IPS DF 19.7 (cell line): Measurements from ENCODE around the gene CAMKMT.
"Not testable (repeated sequence)": the region's sequence is repeated elsewhere in the genome, so short reads cannot be mapped to it uniquely, and the experiment has no call there.

Experiments used
- DNase-seq: peaks from one replicate; pipeline ENCODE4 v3.0.0-alpha.2; 2013; ENCODE audit warnings: low read depth, low spot score

The CAMKMT gene

DNA sequence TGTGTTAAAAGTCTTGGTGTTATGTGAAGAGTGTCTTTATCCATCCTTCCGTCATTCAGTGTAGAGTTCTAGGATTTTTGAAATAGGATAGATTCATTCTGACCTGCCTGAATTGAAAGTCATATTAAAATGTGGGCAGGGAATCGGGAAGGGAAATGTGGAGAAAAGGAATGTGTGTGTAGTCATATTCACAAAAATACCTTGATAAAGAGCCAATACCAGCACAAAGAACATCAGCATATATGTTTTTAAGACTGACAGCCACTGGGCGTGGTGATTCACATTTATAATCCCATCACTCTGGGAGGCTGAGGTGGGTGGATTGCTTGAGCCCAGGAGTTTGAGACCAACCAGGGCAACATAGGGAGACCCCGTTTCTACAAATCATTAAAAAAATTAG is 188.1 kb downstream of the CAMKMT start:
- no peak for DNase-seq

DNA sequence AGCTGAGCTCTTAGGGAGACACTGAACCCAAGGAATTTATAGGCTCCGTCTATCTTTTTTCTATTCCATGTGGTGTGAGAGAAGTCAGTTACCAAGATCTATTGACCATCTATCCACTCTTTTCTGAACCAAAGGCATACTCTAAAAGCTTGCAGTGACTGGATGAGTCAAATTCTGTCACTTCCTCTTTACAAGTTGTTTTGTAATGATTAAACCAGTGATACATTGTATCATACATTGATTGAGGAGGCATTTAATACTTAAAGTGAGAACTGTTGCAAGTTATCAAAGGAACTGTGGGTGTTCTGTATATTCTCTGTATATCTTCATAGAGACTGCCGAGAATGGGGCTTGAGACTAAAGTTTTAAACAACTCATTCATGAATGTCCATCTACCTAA is 188.8 kb downstream of the CAMKMT start:
- no peak for DNase-seq

DNA sequence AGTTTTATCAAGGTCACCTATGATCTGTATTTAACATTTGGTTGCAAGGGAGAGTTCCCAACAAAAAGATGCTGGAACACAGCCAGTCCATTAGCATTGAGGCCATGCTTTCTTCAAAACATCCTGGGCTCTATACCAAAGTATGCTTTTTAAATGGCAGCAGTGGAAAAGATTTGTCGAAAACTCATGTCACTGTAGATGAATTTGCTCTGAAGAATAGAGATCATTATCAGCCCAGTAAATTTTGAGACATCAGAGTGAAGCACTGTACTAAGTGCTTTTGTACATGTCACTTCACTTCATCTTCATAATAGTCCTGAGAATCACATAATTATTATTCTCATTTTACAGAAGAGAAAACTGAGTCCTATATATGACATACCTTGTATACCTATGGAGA is 189.8 kb downstream of the CAMKMT start:
- no peak for DNase-seq

DNA sequence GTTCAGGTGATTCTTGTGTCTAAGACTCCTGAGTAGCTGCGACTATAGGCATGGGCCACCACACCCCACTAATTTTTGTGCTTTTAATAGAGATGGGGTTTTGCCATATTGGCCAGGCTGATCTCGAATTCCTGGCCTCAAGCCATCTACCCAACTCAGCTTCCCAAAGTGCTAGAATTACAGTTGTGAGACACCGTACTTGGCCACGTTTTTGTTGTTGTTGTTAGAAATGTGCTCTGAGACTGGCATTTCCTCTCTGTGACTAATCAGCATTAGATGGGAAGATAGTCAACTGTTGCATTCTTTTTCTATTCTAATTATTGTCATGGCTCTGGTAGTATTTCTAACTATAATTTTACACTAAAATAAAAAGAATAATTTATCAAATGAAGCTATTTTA is 191.7 kb downstream of the CAMKMT start:
- DNase-seq: no peak

DNA sequence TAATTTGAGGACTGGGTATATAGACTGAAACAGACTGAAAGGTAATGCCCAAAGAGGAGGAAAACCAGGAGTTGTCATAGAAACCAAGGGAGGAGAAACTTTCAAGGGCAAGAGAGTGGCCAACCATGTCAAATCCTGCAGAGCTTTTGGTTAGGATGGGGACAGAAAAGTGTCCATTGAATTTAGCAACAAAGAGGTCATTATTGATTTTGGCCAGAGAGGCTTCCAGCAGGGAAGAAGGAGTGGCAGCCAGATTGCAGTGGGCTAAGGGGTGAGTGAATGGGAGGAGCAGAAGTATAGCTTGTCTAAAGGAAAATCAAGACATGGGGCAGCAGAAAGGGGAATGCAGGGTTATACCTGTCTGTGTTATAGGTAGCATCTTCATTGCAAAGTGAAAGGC is 194.0 kb downstream of the CAMKMT start:
- no peak for DNase-seq

DNA sequence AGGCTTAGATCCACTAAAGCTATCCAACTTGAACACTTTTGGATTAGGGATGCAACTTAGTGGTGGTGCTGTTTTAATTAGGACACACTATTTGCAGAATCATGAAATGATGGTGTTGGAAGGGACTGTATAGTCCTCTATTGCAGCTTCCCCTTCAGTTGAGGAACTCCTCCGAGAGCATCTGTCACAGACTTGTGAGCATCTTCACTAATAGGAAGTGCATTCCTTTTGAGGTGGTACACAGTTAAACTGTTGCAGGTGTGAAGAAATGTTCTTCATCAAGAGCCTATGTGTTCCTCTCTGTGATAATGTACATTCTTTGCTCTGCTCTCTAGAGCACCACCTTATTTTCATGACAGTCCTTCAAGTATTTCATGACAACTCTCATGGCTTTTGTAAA is 197.4 kb downstream of the CAMKMT start:
- DNase-seq: no peak

DNA sequence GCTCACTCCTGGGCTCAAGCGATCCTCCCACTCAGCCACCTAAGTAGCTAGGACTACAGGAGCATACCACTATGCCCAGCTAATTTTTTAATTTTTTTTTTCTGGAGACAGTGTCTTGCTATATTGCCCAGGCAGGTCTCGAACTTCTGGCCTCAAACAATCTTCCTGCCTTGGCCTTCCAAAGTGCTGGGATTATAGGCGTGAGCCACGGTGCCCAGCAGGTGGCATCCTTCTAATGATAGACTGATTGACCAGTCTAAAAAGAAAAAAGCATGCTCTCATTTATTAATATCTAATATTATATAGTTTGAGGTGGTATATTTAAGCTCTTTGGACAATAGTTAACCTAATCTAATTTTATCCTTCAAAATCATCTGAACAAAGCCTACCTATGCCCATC is 198.6 kb downstream of the CAMKMT start:
- no peak for DNase-seq

DNA sequence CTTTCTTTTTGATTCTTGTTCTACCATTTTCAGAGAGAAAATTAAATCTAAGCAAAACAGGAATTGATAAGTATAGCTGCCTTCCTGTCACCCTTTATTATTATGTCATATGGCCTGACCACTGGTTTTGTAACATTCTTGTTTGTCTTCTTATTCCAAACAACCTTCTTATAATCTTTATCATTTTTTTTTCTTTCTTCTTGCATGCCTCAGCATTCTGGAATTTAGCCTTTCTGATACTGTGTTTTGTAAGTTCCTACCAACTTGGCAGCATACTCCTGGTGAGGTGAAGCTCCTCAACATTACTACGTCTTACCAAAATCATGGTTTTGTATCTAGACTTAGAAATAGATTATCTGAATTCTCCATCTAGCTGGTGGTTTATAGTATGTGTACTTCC is 199.2 kb downstream of the CAMKMT start:
- DNase-seq: no peak

DNA sequence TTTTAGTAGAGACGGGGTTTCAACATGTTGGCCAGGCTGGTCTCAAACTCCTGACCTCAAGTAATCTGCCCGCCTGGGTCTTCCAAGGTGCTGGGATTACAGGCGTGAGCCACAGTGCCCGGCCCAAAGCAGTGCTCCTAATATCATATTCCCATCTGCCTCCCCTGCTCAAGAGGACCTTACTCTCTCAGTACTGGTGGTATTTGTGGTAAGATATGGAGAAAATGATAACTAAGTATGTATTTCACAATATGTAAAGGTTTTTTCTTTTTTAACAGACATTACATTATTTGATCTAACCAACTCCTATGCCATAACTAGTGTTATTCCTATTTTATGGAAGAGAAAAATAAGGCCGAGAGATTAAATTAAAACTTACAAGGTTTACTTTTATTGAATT is 201.0 kb downstream of the CAMKMT start:
- no peak for DNase-seq

DNA sequence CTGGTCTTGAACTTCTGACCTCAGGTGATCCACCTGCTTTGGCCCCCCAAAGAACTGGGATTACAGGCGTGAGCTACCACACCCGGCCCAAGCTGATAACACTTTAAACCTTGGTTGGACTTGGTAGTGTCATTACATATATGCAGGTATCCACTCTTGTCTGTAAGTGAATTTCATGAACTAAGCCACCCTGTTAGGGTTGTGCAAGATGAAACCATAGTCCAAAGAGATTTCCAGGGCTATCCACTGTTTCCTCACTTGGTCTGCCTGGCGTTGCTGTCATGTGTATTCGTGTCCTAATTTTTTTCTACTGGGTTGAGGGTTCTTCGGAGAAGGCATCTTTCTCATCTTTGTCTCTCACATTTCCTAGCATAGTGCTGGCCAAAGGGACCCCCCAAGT is 203.0 kb downstream of the CAMKMT start:
- DNase-seq: no peak

DNA sequence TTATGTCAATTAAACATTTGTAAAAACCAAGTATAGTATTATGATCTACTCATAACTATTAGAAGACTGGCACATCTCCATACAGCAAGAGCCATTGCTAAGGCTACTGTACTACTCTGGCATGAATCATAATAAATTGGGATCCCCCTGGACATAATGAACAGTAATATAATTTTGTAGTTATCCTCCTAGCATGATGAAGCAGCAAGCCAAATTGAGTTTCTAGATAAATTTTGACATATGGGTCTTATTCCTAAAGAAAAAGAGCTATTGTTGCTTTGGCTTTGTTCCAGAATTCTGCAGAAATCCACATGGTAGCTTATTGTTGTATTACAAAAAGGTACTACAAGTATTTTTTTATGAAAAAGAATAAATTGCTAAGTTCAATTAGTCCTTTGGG is 204.3 kb downstream of the CAMKMT start:
- DNase-seq: no peak

DNA sequence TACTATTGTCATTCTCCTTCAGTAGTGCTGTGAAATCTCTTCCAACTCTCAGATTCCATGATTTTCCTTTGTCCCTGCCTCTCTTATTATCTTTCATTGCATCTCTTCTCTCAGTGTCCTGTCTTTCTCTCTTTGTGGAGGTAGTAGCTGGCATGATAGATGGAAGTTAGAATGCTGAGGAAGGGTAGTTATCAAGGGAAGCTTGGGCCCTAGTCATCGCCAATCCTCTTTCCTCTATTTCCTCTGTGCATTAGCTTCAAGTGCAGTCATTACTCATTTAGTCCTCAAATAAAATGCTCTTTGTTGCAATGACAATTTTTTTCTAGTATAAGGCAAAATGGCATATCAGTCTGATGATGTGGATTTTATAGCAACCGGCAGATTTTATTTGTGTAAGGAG is 207.7 kb downstream of the CAMKMT start:
- no peak for DNase-seq

DNA sequence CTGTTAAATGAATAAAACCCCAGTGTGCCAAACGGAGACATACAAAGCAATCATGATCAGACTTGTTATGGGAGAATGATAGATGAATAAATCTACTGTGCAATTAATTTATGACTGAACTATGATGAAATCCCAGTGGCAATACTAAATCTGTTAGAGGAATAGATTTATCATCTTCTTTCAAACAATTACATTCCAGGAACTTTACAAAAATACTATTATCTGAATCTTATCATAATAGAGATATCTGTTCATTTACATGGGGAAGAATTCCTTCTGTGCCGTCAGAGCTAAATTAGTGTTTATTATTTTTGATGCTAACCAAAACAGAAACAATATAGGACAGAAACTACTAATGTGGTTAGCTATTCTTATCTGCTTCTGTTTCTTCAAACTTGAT is 208.5 kb downstream of the CAMKMT start:
- DNase-seq: no peak

DNA sequence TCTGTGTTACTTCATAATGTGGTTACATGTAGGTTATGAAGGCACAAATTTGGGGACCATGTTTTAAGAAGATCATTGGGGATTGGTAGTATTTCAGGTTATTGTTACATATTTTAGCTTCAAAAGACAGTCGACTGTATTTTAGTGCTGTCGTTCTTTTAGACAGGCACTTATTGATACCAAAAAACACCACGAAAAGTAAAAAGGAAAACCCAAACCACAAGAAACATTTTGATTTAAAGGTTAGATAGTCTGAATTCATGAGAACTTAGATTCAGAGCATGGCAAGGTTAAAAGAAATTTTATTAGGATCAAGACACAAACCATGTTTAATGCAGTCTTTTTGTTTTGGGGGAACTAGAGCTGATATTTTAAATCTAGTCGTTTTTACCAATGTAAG is 209.0 kb downstream of the CAMKMT start:
- DNase-seq: no peak

DNA sequence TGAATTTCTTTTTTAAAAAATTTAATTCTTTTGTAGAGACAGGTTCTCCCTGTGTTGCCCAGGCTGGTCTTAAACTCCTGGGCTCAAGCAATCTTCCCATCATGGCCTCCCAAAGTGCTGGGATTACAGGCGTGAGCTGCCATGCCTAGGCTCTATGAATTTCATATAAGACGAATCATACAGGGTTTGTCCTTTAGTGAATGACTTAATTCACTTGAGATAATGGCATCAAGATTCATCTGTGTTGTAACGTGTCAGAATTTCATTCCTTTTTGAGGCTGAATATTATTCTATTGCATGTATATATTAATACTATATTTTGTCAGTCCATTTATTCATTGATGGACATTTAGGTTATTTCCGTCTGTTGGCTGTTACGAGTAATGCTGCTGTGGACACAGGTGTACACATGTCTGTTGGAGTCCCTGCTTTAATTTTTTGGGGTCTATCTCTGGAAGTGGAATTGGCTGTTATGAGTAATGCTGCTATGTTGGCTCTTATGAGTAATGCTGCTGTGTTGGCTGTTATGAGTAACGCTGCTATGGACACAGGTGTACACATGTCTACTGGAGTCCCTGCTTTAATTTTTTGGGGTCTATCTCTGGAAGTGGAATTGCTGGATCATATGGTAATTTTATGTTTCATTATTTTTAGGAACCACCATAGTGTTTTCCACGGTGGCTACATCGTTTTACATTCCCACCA is 210.6 kb downstream of the CAMKMT start:
- DNase-seq: no peak

DNA sequence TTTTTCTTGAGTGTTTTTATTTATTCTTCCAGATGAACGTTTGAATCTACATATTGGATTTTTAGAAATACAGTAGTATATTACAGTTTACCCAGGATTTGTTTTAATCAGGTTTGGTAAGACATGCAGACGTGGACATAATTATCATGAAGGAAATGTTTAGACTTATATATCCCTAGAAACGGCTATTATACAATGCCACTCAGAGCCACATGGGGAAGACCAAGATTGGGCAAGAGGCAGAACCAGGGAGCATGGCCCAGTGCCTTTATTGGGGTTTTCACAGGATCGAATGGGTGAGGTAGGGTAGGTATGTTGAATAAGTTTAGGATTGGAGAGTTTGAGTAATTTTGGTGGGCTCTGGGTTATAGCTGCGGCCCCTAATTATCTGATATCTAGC is 212.2 kb downstream of the CAMKMT start:
- no peak for DNase-seq

DNA sequence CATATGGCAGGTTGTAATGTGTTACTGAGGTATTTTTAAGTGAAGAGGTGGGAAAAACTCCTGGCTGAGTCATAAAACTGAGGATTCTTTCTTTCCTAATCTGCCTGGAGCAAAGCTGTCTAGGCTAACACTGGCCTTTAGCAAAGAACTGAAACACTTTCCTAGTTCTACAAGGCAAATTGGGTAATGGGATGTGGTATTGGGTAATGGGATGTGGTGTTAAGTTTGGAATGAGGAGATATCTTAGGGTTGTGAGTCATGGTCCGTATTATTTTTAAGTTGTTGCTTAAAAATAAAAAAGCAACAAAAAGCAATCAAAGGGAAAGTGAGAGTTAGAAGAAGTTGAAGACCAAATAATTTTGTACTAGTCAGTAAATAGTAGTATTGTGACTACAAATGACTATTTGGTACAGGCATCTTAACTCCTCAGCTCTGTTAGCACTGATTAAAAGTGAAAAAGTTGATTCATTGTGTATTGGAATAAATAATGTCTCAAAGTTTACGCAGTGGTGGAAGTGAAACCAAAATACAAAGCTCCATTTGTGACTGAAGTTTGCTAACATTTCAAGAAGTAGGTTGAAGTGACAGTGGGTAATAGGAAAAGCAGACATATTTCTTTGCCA is 216.8 kb downstream of the CAMKMT start:
- no peak for DNase-seq

DNA sequence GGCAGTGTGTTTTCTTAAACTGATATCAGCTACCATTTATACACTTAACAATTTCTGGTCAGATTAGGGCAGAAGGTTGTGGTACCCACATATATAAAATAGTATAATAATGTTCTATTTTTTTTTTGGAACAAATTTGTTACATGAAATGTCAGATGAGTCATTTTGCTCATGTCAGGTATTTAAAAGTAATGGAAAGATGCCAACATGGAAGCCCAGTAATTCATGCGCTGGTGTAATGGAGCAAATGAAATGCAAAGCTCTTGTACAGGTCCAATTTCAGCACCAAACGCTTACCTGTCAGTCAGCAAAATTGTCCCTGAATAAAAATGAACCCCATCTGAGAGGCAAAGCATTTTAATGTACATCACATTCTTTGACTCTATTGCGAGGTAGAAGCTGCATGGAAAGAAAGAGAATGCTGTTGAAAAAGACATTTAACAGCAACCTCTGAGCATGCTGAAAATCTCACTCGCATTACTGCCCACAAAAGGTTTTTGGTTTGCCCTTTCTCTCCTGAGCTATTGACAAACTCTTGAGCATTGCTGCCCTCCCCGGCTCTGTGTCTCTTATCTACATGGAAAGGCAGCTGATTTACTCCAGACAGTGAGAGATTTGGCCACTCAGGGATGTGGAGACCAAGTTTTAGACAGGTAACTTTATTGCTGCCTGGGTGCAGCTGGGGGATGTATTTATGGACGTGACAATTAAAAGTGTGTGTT is 217.5 kb downstream of the CAMKMT start:
- no peak for DNase-seq

DNA sequence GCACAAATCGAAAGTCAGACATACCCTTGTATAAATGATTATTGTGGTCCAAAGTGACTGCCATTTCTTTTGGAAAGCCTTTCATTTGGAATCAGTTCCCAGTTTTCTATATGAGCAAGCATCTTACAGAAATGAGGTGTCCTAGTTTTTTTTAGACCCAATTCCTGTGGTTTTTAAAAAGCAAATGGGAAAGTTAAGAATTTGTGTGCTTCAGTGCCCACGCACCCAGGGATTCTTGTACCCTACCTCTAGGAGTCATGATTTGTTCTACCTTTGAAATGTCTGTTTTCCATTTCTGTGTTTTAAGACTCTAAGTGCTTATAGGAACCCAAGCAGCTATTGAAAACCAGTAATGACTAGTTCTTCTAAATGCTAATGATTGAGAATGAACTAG is 218.1 kb downstream of the CAMKMT start:
- DNase-seq: no peak

DNA sequence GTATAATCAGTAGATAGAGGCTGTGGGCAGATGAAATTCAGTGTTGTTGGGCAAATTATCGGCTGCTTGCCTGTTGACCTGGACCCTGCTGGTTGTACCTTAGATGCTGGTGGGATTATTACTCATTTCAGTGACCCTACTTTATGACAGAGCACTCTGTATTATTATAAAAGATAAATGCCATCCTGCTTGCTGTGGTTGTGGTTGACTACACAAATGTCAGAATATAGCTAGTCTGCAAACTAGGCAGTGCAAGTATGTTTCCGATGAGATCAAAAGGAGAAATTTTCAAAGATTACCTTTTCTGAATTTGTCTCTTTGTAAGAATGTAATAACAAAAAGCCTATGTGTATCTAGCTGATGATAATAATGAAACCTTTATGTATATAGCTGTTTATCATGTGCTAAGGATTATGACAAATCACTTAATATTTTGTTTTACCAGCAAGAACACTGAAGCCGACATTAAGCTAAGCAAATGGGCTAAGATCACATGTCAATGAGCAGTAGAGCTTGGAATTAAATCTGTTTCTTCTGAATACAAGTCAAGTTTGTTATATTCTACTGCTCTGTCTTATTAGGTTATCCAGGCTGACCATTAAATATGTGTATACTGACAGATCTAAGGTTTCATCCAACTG is 219.2 kb downstream of the CAMKMT start:
- DNase-seq: no peak

DNA sequence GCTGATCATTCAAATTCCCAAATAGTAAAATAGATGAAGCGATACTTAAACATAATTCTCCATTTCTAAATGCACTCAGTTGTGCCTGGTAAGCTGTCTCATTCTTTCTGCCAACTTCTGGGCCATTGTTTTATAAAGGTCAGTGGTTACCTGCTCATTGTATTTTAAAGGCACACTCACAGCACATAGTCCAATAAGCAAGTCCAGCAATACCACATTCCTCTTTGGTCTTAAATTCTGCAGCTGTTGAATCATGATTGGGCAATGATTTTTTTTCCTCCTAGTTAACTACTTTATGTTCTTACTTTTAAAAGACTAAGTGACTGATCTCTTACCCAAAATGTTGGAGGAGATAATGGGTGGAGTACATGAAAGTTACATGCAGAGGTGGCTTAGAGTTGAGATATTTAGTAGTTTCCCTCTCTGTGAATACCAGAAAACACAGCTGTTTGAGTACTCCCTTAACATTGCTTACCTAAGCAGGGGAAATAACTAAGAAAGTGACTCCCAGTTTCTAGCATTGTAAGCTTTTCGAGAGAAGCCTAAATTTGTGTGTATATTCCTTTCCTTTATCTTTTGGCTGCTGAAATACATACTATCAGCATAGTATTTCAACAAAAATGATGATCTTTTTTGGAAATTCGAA is 220.7 kb downstream of the CAMKMT start:
- no peak for DNase-seq

DNA sequence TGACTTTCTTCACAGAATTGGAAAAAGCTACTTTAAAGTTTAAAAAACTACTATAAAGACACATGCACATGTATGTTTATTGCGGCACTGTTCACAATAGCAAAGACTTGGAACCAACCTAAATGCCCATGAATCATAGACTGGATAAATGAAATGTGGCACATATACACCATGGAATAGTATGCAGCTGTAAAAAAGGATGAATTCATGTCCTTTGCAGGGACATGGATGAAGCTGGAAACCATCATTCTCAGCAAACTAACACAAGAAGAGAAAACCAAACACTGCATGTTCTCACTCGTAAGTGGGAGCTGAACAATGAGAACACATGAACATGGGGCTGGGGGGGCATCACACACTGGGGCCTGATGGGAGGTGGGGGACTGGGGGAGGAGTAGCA is 233.9 kb downstream of the CAMKMT start:
- DNase-seq: not testable (repeated sequence)
